Endometrium (tissue), 2 donors: ENCODE data around the gene TBP.

Source experiments
- FAIRE-seq: peaks from 2 replicates; lab custom pipeline; 2012; peaks lifted over from hg19 to GRCh38; lab: Jason Lieb, UNC
- donor health status: control.
- donor health status: control.

Gene TBP

DNA sequence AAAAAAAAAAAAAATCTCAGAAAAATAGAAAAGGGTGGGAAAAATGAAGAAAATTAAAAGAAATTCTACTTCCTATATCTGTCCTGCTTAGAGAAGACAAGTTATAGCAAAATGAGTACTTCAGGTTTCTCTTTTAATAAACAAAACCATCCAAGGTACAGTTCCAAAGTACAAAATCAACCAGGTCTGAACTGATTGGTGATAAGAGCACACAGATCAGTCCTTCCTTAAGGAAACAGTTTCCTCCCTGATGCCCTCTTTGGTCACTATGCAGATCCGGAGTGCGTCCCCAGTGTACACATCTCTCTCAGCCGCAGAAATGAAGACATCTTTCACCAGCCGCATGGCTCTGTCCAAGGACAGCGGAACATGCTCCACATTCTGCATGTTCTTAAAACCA, 19.2 kb upstream of the TBP start:
- peak; percentile 4 for FAIRE-seq

GRCh38 chr6:170536671-170537070, 17.5 kb upstream of the TBP start:
- FAIRE-seq, result no peak

DNA sequence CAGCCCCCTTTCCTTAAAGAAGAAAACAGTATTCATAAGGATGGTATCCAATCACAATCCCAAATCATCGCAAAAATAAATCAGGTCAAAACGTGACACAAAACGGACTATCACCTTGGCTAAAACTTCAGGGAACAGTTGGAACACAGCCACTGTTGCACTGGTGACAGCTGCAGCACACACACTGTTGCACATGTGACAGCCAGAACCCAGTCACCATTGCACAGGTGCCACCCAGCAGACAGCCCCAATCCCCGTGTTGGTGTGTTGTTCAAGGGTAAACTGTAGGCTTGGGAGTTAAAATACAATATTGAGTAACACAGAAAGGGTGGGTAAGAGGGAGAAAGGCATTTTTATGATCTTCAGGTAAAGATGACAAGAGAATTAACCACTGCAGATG, 16.8 kb upstream of the TBP start:
- FAIRE-seq, result no peak

- FAIRE-seq, result no peak
These were observed 12.0 kb upstream of the TBP start for GRCh38 chr6:170542031-170542719.

GRCh38 chr6:170545405-170545804, 8.8 kb upstream of the TBP start:
- no peak for FAIRE-seq

- peak; percentile 81 for FAIRE-seq
These were observed 1.2 kb upstream of the TBP start, which contains the start of gene PSMB1 for GRCh38 chr6:170552765-170553533. Gene PSMB1, minus strand, starts transcription at chr6:170553307. Its CDS starts 65 bp downstream, at chr6:170553242.

DNA sequence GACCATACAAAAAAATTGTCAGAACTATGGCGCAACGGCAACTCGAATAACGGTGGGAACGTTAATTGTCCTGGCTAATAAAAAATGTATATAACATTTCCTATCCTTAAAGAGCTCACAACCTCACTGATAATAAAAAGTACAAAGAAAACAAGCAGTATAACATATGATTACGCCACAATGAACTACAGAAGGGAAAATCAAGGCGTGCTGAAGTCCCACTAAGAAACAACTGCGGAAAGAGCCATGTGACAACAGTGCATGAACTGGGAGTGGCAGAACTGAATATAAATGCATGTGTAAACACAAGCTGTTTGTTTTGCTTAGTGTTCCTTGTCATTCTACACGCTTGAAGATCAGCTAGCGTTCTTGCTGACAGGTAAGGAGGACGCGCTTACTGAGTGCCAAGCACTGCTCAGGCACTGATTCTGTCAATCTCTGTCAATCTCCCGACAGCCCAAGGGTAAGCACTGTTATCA, 596 bp upstream of the TBP start:
- no peak for FAIRE-seq

DNA sequence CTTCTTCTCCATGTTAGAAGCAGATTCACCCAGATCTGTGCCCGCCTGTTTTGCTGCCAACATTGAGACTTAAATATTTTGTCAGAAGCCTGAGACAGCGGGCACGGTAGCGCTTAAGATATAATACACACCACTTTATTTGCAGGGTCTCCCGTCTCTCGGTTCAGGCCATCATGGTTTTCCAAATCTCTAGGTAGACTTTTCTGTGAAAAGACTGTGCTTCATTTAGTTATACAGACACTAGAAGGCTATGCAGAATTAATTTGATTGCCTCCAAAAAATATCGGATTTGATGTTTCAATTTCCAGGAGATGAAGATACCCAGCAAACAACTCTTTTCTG, 598 bp downstream of the TBP start:
- FAIRE-seq, result no peak

- no peak for FAIRE-seq
These were observed 1.1 kb downstream of the TBP start for GRCh38 chr6:170555305-170555704.

GRCh38 chr6:170561555-170561954, 7.4 kb downstream of the TBP start:
- FAIRE-seq, result no peak

GRCh38 chr6:170564936-170565530, 10.9 kb downstream of the TBP start:
- no peak for FAIRE-seq

- FAIRE-seq, result no peak
These were observed 18.7 kb downstream of the TBP start for GRCh38 chr6:170572704-170573466.

DNA sequence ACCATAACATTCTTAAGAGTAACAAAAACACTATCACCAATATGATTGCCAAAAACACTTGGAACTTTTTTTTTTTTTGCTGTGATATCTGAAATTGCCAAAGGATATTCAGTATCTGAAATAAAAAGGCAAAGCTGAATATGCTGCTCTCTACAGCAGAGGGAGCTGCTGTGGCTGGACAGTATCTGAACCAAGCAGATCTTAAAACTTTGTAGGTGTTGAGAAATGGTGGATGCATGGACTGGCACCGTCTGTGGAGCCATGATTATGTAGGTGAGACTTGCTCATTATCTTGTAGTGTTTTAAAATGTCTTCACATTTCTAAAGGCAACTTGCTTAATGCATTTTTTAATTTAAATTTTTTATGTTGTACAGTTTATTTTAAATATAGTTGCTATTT, 21.1 kb downstream of the TBP start:
- FAIRE-seq, result no peak

DNA sequence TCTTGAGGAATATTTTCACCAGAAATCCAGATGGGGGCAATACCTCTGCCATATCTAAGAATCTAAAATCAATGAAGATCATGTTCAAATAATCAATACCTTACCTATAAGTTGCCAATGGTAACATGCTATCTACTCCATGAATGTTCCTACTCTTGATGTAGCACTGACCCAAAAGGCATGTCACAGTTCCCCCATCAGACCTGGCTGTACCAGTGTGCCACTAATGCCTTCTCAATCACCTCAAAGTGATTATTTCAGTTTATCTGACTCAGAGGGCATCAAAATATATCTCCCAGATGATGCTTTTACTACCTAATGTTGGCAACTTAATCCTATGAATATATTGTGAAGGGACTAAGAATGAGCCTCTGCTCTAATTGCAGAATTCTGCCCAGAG, 24.7 kb downstream of the TBP start:
- no peak for FAIRE-seq

DNA sequence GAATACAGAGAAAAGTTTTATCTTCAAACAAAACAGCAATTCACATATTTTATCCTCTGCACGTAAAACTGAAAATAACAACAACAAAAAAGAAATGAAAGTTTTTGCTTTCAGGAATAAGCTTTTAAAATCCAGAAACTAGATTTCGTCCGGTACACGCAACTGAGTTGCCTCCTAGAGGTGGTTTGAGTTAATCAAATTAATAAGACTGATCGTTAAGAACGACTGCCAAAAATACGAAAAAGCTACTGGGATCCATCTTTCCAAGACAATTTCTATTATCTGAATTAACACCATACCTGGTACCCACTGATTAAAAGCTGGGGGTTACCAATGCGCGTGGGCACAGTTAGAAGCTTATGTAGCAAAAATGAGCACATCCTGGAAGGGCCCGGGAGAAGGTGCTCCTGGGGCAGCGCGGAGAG, 29.6 kb downstream of the TBP start:
- no peak for FAIRE-seq

GRCh38 chr6:170584181-170584953, 30.2 kb downstream of the TBP start, which contains the start of gene PDCD2:
Gene PDCD2, minus strand, starts transcription at chr6:170584637. Its CDS starts 56 bp downstream, at chr6:170584581.
- FAIRE-seq, result no peak

DNA sequence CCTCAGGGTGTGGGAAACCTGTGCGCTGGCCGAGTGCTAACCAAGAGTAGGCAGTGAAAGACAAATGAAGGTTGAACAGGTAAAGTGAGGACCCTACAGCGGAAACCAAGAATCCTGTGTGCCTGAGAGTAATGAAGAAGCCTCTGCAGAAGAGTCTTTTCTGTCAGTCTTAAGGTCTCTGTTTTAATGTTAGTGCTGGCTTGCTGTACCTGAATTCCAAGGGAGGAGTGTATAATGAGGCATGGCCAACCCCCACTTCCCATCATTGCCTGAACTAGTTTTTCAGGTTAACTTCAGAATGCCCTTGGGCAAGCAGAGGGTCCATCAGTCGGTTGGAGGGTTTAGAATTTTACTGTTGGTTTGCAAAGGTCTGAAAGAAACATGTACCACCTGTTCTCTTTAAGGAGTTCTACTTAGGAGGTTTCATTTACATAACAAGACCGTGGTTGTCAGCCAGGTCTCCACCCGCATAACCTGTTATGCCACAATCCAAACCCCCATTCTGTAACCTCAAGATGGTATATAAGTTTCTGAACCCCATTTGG, 30.9 kb downstream of the TBP start:
- no peak for FAIRE-seq

GRCh38 chr6:170590725-170591124, 36.6 kb downstream of the TBP start:
- FAIRE-seq, result no peak

GRCh38 chr6:170596426-170596825, 42.3 kb downstream of the TBP start:
- FAIRE-seq, result no peak

- FAIRE-seq, result no peak
These were observed 43.1 kb downstream of the TBP start for GRCh38 chr6:170597278-170597677.

GRCh38 chr6:170605574-170606259, 51.5 kb downstream of the TBP start:
- FAIRE-seq, result no peak
